Neural cell (in vitro differentiated cells): ENCODE data around the gene CENPP.

ENCODE experiments used
- EZH2 ChIP-seq: fragments of 200-600, 300-800 bp; shearing (Covaris generic), sonication (generic); IDR thresholded peaks from 2 replicates; pipeline ENCODE4 v1.6.1; 2014; ENCODE audit warnings: antibody characterized with exemption, low read length, borderline replicate concordance, mild to moderate bottlenecking; ENCODE audit not compliant: insufficient read depth, poor library complexity, severe bottlenecking
- POLR2AphosphoS5 ChIP-seq: IDR thresholded peaks from 2 replicates; pipeline ENCODE4 v1.6.1; 2012
- SMC3 ChIP-seq: fragments of 450-650 bp; conservative IDR thresholded peaks from 2 replicates; pipeline ENCODE4 v1.6.1; 2014; ENCODE audit warnings: antibody characterized with exemption, mild to moderate bottlenecking, moderate library complexity; ENCODE audit not compliant: poor library complexity
- TAF1 ChIP-seq: IDR thresholded peaks from 2 replicates; pipeline ENCODE4 v1.6.1; 2012; ENCODE audit warnings: low read depth
- TF ChIP-seq, protein P1 (sequence below): fragments of 450-650 bp; IDR thresholded peaks from 2 replicates; pipeline ENCODE4 v1.5.1; 2014; ENCODE audit warnings: antibody characterized with exemption, mild to moderate bottlenecking, moderate library complexity; ENCODE audit not compliant: poor library complexity, severe bottlenecking
- TF ChIP-seq, protein P2 (sequence below): IDR thresholded peaks from 2 replicates; pipeline ENCODE4 v1.6.1; 2012; ENCODE audit warnings: borderline replicate concordance

DNA sequence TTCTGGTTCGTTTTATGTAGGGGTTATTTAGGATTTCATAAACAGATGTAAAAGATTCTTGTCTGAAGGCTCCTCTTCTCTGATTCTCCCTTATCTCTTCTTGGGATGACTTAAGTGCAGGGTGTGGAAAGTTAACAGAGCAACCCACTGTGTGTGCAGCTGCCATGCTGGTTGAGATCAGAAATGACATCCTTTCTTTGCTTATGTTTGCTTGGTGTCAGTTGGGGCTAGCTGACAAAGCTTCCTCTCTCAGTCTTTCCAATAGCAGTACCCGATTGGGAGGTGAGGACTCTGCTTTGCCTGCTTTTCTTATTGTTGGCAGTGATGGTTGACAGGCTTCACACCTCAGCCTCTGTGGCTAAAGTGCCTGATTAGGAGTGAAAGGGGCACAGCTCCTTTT, 52.1 kb downstream of the CENPP start:
- TF ChIP-seq, protein P1, sequence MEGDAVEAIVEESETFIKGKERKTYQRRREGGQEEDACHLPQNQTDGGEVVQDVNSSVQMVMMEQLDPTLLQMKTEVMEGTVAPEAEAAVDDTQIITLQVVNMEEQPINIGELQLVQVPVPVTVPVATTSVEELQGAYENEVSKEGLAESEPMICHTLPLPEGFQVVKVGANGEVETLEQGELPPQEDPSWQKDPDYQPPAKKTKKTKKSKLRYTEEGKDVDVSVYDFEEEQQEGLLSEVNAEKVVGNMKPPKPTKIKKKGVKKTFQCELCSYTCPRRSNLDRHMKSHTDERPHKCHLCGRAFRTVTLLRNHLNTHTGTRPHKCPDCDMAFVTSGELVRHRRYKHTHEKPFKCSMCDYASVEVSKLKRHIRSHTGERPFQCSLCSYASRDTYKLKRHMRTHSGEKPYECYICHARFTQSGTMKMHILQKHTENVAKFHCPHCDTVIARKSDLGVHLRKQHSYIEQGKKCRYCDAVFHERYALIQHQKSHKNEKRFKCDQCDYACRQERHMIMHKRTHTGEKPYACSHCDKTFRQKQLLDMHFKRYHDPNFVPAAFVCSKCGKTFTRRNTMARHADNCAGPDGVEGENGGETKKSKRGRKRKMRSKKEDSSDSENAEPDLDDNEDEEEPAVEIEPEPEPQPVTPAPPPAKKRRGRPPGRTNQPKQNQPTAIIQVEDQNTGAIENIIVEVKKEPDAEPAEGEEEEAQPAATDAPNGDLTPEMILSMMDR: no peak
- TF ChIP-seq, protein P2, sequence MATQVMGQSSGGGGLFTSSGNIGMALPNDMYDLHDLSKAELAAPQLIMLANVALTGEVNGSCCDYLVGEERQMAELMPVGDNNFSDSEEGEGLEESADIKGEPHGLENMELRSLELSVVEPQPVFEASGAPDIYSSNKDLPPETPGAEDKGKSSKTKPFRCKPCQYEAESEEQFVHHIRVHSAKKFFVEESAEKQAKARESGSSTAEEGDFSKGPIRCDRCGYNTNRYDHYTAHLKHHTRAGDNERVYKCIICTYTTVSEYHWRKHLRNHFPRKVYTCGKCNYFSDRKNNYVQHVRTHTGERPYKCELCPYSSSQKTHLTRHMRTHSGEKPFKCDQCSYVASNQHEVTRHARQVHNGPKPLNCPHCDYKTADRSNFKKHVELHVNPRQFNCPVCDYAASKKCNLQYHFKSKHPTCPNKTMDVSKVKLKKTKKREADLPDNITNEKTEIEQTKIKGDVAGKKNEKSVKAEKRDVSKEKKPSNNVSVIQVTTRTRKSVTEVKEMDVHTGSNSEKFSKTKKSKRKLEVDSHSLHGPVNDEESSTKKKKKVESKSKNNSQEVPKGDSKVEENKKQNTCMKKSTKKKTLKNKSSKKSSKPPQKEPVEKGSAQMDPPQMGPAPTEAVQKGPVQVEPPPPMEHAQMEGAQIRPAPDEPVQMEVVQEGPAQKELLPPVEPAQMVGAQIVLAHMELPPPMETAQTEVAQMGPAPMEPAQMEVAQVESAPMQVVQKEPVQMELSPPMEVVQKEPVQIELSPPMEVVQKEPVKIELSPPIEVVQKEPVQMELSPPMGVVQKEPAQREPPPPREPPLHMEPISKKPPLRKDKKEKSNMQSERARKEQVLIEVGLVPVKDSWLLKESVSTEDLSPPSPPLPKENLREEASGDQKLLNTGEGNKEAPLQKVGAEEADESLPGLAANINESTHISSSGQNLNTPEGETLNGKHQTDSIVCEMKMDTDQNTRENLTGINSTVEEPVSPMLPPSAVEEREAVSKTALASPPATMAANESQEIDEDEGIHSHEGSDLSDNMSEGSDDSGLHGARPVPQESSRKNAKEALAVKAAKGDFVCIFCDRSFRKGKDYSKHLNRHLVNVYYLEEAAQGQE: no peak
- TF ChIP-seq TAF1 (no peak), POLR2AphosphoS5 (no peak), EZH2 (no peak), SMC3 (no peak)
